ENCODE data around the gene ATG2A. TPM values are rescaled to one million over a fixed set of nuclear protein-coding genes. Genes with fewer than 3 reads are reported as not detected.

Gene ATG2A
- total and polyA plus RNA-seq, 10 of the 15 experiments (the other 5 are each of a cell fraction or from before 2014, with no cell fraction given): 0.08 to 19.0 (median 4.6) TPM

DNA sequence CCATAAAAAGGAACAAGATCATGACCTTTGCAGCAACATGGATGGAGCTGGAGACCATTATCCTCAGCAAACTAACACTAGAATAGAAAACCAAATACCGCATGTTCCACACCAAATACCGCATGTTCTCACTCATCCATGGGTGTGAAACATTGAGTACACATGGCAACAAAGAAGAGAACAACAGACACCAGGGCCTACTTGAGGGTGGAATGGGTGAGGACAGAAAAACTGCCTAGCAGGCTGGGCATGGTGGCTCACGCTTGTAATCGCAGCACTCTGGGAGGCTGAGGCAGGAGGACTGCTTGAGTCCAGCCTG, 50.9 kb downstream of the ATG2A start (continued):
- TF ChIP-seq YY1 (IDR thresholded peaks at IDR 0.05; ENCODE audit: low read depth, low read length): 0 out of 2 replicates have a peak, but pooled peaks have one; percentile 27
- TF ChIP-seq, protein P1, sequence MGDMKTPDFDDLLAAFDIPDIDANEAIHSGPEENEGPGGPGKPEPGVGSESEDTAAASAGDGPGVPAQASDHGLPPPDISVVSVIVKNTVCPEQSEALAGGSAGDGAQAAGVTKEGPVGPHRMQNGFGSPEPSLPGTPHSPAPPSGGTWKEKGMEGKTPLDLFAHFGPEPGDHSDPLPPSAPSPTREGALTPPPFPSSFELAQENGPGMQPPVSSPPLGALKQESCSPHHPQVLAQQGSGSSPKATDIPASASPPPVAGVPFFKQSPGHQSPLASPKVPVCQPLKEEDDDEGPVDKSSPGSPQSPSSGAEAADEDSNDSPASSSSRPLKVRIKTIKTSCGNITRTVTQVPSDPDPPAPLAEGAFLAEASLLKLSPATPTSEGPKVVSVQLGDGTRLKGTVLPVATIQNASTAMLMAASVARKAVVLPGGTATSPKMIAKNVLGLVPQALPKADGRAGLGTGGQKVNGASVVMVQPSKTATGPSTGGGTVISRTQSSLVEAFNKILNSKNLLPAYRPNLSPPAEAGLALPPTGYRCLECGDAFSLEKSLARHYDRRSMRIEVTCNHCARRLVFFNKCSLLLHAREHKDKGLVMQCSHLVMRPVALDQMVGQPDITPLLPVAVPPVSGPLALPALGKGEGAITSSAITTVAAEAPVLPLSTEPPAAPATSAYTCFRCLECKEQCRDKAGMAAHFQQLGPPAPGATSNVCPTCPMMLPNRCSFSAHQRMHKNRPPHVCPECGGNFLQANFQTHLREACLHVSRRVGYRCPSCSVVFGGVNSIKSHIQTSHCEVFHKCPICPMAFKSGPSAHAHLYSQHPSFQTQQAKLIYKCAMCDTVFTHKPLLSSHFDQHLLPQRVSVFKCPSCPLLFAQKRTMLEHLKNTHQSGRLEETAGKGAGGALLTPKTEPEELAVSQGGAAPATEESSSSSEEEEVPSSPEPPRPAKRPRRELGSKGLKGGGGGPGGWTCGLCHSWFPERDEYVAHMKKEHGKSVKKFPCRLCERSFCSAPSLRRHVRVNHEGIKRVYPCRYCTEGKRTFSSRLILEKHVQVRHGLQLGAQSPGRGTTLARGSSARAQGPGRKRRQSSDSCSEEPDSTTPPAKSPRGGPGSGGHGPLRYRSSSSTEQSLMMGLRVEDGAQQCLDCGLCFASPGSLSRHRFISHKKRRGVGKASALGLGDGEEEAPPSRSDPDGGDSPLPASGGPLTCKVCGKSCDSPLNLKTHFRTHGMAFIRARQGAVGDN (IDR thresholded peaks at IDR 0.05): peak; percentile 52
- TF ChIP-seq CEBPB (IDR thresholded peaks at IDR 0.05; ENCODE audit: borderline replicate concordance in 1 of 2, low read depth in 2 of 2, low read length in 2 of 2): no peak
- no peak for TF ChIP-seq SUPT20H (IDR thresholded peaks at IDR 0.05; ENCODE audit: borderline replicate concordance, control insufficient read depth, low read depth, low read length)
- TF ChIP-seq HDAC6 (IDR thresholded peaks at IDR 0.05; ENCODE audit: unreplicated experiment): no peak
- peak; percentile 46; the same call in 1 of the 2 replicates for TF ChIP-seq POLR2AphosphoS5 (IDR thresholded peaks at IDR 0.05; ENCODE audit: low read length)
- TF ChIP-seq, protein P2, sequence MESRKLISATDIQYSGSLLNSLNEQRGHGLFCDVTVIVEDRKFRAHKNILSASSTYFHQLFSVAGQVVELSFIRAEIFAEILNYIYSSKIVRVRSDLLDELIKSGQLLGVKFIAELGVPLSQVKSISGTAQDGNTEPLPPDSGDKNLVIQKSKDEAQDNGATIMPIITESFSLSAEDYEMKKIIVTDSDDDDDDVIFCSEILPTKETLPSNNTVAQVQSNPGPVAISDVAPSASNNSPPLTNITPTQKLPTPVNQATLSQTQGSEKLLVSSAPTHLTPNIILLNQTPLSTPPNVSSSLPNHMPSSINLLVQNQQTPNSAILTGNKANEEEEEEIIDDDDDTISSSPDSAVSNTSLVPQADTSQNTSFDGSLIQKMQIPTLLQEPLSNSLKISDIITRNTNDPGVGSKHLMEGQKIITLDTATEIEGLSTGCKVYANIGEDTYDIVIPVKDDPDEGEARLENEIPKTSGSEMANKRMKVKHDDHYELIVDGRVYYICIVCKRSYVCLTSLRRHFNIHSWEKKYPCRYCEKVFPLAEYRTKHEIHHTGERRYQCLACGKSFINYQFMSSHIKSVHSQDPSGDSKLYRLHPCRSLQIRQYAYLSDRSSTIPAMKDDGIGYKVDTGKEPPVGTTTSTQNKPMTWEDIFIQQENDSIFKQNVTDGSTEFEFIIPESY (IDR thresholded peaks at IDR 0.05): no peak
- no peak for TF ChIP-seq SMARCA5 (IDR thresholded peaks at IDR 0.05)
- peak; percentile 9; the same call in 1 of the 2 replicates for TF ChIP-seq POLR2A (IDR thresholded peaks at IDR 0.05; ENCODE audit: low read depth, low read length)
- TF ChIP-seq GATAD2B (conservative IDR thresholded peaks at IDR 0.05; ENCODE audit: low read depth): no peak; the same call in 1 of the 2 replicates
- TF ChIP-seq, protein P3, sequence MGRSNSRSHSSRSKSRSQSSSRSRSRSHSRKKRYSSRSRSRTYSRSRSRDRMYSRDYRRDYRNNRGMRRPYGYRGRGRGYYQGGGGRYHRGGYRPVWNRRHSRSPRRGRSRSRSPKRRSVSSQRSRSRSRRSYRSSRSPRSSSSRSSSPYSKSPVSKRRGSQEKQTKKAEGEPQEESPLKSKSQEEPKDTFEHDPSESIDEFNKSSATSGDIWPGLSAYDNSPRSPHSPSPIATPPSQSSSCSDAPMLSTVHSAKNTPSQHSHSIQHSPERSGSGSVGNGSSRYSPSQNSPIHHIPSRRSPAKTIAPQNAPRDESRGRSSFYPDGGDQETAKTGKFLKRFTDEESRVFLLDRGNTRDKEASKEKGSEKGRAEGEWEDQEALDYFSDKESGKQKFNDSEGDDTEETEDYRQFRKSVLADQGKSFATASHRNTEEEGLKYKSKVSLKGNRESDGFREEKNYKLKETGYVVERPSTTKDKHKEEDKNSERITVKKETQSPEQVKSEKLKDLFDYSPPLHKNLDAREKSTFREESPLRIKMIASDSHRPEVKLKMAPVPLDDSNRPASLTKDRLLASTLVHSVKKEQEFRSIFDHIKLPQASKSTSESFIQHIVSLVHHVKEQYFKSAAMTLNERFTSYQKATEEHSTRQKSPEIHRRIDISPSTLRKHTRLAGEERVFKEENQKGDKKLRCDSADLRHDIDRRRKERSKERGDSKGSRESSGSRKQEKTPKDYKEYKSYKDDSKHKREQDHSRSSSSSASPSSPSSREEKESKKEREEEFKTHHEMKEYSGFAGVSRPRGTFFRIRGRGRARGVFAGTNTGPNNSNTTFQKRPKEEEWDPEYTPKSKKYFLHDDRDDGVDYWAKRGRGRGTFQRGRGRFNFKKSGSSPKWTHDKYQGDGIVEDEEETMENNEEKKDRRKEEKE (IDR thresholded peaks at IDR 0.05): no peak
- no peak for TF ChIP-seq FOXM1 (IDR thresholded peaks at IDR 0.05; ENCODE audit: low read depth, low read length)
- TF ChIP-seq, protein P4, sequence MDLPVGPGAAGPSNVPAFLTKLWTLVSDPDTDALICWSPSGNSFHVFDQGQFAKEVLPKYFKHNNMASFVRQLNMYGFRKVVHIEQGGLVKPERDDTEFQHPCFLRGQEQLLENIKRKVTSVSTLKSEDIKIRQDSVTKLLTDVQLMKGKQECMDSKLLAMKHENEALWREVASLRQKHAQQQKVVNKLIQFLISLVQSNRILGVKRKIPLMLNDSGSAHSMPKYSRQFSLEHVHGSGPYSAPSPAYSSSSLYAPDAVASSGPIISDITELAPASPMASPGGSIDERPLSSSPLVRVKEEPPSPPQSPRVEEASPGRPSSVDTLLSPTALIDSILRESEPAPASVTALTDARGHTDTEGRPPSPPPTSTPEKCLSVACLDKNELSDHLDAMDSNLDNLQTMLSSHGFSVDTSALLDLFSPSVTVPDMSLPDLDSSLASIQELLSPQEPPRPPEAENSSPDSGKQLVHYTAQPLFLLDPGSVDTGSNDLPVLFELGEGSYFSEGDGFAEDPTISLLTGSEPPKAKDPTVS (IDR thresholded peaks at IDR 0.05; ENCODE audit: low read depth, low read length): no peak
- no peak for TF ChIP-seq PML (IDR thresholded peaks at IDR 0.05; ENCODE audit: low read length)
- TF ChIP-seq SREBF2 (IDR thresholded peaks at IDR 0.05; ENCODE audit: low read length): no peak
- TF ChIP-seq ZNF207 (IDR thresholded peaks at IDR 0.05; ENCODE audit: borderline replicate concordance): no peak
